GM23338 (cell line): ENCODE measurements around the gene ARHGEF2. TPM values are rescaled to one million over a fixed set of nuclear protein-coding genes. Genes with fewer than 3 reads are reported as not detected.

Source experiments
- ATAC-seq: fragments of 200-7000 bp; cut with Tn5 transposase; 3 replicates; pipeline ENCODE4 v1.9.1; 2020
- DNase-seq: peaks from one replicate; pipeline ENCODE4 v3.0.0-alpha.2; 2015; ENCODE audit warnings: low spot score
- H2AFZ ChIP-seq: fragments of 200-600 bp; sonication (generic); 2 replicates; pipeline ENCODE4 v1.8.0; 2016; ENCODE audit warnings: antibody characterized with exemption, mild to moderate bottlenecking, moderate library complexity
- H3F3A ChIP-seq: fragments of 200-600 bp; sonication (generic); replicated peaks from 2 replicates; pipeline ENCODE4 v1.8.0; 2017; ENCODE audit warnings: antibody characterized with exemption, mixed run types, low read depth
- H3K27ac ChIP-seq: fragments of 200-600 bp; sonication (generic); 2 replicates; pipeline ENCODE4 v1.6.1; 2016; ENCODE audit warnings: low read depth
- H3K27me3 ChIP-seq: fragments of 200-600 bp; sonication (generic); 2 replicates; pipeline ENCODE4 v1.8.0; 2016; ENCODE audit warnings: mild to moderate bottlenecking, mixed run types, moderate library complexity; ENCODE audit not compliant: insufficient read depth
- H3K36me3 ChIP-seq: fragments of 200-600 bp; sonication (generic); 2 replicates; pipeline ENCODE4 v1.8.0; 2016; ENCODE audit warnings: mild to moderate bottlenecking; ENCODE audit not compliant: insufficient read depth
- H3K4me1 ChIP-seq: fragments of 200-600 bp; sonication (generic); 2 replicates; pipeline ENCODE4 v1.8.0; 2016; ENCODE audit warnings: mild to moderate bottlenecking, moderate library complexity; ENCODE audit not compliant: insufficient read depth
- H3K4me2 ChIP-seq: fragments of 200-600 bp; sonication (generic); 2 replicates; pipeline ENCODE4 v1.7.1; 2017; ENCODE audit warnings: mixed run types
- H3K4me3 ChIP-seq: fragments of 200-600 bp; sonication (generic); 2 replicates; pipeline ENCODE4 v1.6.1; 2016; ENCODE audit warnings: mixed run types
- H3K79me2 ChIP-seq: fragments of 200-600 bp; sonication (generic); replicated peaks from 2 replicates; pipeline ENCODE4 v1.8.0; 2017; ENCODE audit warnings: mild to moderate bottlenecking; ENCODE audit not compliant: insufficient read depth
- H3K9me2 ChIP-seq: fragments of 200-600 bp; sonication (generic); 2 replicates; pipeline ENCODE4 v1.8.0; 2017; ENCODE audit not compliant: insufficient read depth
- H4K20me1 ChIP-seq: fragments of 200-600 bp; sonication (generic); replicated peaks from 2 replicates; pipeline ENCODE4 v1.8.0; 2017; ENCODE audit warnings: mild to moderate bottlenecking; ENCODE audit not compliant: insufficient read depth
- H3K27ac Mint-ChIP-seq: 2 replicates; pipeline ENCODE4 v1.8.0; 2020; ENCODE audit warnings: inconsistent platforms, mild to moderate bottlenecking, moderate library complexity, mixed read lengths
- H3K27me3 Mint-ChIP-seq: 3 replicates; pipeline ENCODE4 v1.8.0; 2022; ENCODE audit warnings: low read depth, mild to moderate bottlenecking, moderate library complexity, mixed read lengths, inconsistent platforms; ENCODE audit not compliant: insufficient read depth, poor library complexity
- H3K36me3 Mint-ChIP-seq: 3 replicates; pipeline ENCODE4 v1.8.0; 2021; ENCODE audit warnings: low read depth, mild to moderate bottlenecking, inconsistent platforms, moderate library complexity, mixed read lengths
- H3K4me1 Mint-ChIP-seq: 3 replicates; pipeline ENCODE4 v1.8.0; 2020; ENCODE audit warnings: mild to moderate bottlenecking, inconsistent platforms, mixed read lengths
- H3K4me3 Mint-ChIP-seq: 3 replicates; pipeline ENCODE4 v1.8.0; 2021; ENCODE audit warnings: moderate library complexity, mild to moderate bottlenecking, inconsistent platforms, mixed read lengths
- H3K9me3 Mint-ChIP-seq: 3 replicates; pipeline ENCODE4 v1.8.0; 2020; ENCODE audit warnings: moderate library complexity, mild to moderate bottlenecking, inconsistent platforms, mixed read lengths
- CREB1 ChIP-seq: fragments of 250-450 bp; sonication (Bioruptor Pico); IDR thresholded peaks from 2 replicates; pipeline ENCODE4 v1.5.0; 2020; ENCODE audit warnings: low read depth, mild to moderate bottlenecking, moderate library complexity
- EZH2 ChIP-seq: fragments of 200-600 bp; sonication (generic); IDR thresholded peaks from one replicate; pipeline ENCODE4 v1.8.0; 2017; ENCODE audit warnings: antibody characterized with exemption, mild to moderate bottlenecking, low read depth; ENCODE audit not compliant: unreplicated experiment
- JUNB ChIP-seq: IDR thresholded peaks from one replicate; pipeline ENCODE4 v1.6.1; 2016; ENCODE audit warnings: antibody characterized with exemption; ENCODE audit not compliant: unreplicated experiment
- ZNF331 ChIP-seq: fragments of 250-450 bp; sonication (Bioruptor Pico); IDR thresholded peaks from 2 replicates; pipeline ENCODE4 v1.5.0; 2020; ENCODE audit warnings: low read depth, mild to moderate bottlenecking, moderate library complexity
- microRNA-seq: library from miRNA; unstranded; fragments of <30 nt; microRNA quantifications from one replicate; pipeline ENCODE4, GENCODE V29; 2017
- polyA plus RNA-seq: library from polyadenylated mRNA; unstranded; fragments of >200 nt; fragmentation: Nextera tagmentation; extraction: Ambion mirVana; gene quantifications from 2 replicates; pipeline ENCODE4 v1.2.1, GENCODE V29; 2016
- small RNA-seq: library from RNA; depleted of rRNA; stranded (forward); fragments of <200 nt; gene quantifications from one replicate; pipeline ENCODE3, GENCODE V24; 2014; ENCODE audit warnings: low replicate concordance
- total RNA-seq: library from RNA; depleted of rRNA; stranded (reverse); fragments of >200 nt; shearing (Covaris generic); gene quantifications from 2 replicates; pipeline ENCODE4 v1.2.3, GENCODE V29; 2014; rRNA removed
- TF ChIP-seq, protein P1 (sequence below): IDR thresholded peaks from one replicate; pipeline ENCODE4 v1.6.1; 2018; ENCODE audit warnings: antibody characterized with exemption; ENCODE audit not compliant: unreplicated experiment
- TF ChIP-seq, protein P2 (sequence below), 2 experiments: fragments of 200-600 bp in 1 of 2; sonication (generic) in 1 of 2; conservative IDR thresholded peaks; 2 replicates each; pipeline versions ENCODE4 v1.5.1 to v1.6.1; 2016 to 2017; ENCODE audit warnings: antibody characterized with exemption in 2 of 2, low read depth in 2 of 2, mild to moderate bottlenecking in 2 of 2, moderate library complexity in 1 of 2

Gene ARHGEF2
- total and polyA plus RNA-seq, 2 experiments from 2014 or later = 23.0 to 87.6 TPM

DNA sequence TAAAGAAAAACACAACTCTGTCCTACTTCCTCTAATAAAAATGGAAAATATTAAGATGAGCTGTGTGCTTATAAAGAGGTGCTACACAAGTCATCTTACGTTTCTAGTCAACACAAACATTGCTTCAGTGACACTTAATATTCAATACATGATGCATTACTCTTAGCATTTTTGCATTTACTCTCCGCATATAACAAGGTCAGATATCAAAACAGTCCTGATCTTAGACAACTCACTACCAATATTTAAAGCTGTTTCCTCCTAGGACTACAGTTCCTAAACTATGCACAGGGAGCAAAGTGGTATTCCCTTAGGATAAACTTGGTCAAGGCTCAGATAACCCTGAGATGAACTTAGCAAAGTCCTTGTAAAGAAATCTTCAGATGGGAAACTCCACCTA, 79.5 kb downstream of the ARHGEF2 start (continued):
- TF ChIP-seq, protein P1, sequence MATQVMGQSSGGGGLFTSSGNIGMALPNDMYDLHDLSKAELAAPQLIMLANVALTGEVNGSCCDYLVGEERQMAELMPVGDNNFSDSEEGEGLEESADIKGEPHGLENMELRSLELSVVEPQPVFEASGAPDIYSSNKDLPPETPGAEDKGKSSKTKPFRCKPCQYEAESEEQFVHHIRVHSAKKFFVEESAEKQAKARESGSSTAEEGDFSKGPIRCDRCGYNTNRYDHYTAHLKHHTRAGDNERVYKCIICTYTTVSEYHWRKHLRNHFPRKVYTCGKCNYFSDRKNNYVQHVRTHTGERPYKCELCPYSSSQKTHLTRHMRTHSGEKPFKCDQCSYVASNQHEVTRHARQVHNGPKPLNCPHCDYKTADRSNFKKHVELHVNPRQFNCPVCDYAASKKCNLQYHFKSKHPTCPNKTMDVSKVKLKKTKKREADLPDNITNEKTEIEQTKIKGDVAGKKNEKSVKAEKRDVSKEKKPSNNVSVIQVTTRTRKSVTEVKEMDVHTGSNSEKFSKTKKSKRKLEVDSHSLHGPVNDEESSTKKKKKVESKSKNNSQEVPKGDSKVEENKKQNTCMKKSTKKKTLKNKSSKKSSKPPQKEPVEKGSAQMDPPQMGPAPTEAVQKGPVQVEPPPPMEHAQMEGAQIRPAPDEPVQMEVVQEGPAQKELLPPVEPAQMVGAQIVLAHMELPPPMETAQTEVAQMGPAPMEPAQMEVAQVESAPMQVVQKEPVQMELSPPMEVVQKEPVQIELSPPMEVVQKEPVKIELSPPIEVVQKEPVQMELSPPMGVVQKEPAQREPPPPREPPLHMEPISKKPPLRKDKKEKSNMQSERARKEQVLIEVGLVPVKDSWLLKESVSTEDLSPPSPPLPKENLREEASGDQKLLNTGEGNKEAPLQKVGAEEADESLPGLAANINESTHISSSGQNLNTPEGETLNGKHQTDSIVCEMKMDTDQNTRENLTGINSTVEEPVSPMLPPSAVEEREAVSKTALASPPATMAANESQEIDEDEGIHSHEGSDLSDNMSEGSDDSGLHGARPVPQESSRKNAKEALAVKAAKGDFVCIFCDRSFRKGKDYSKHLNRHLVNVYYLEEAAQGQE = no peak
- TF ChIP-seq ZNF331 (CRISPR knock-in tag) (no peak), EZH2 (no peak), JUNB (no peak)

DNA sequence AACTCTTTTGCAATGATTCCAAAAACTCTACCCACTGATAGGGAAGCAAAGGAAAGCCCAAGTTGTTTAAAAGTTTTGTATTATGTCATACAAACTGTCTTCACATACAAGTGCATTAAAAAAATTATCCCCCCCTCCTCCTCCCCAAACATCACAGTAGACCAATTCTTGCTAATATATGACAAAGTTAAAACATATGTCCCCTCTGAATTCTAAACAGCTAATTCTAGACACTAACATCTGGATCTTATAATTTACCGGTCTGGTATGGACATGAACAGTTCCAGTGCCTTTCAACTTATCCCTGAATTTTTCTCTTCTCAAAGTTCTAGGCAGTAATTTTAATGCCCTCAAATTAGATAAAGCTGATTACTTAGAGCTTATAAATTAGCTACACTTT, 80.6 kb downstream of the ARHGEF2 start:
- H3K27ac ChIP-seq = no peak overlapping the region
- H3F3A ChIP-seq = peaks cover 7% of the 10 kb centered on the region; the same call in 1 of the 2 replicates
- no peaks in the 10 kb centered on the region for H3K79me2 ChIP-seq
- H3K4me1 ChIP-seq = no peaks in the 10 kb centered on the region
- Mint-ChIP-seq H3K9me3 (no peaks in the 10 kb centered on the region), H3K4me3 (no peak overlapping the region), H3K4me1 (no peaks in the 10 kb centered on the region), H3K27ac (no peak overlapping the region), H3K27me3 (no peaks in the 10 kb centered on the region), H3K36me3 (peaks cover 50% of the 10 kb centered on the region)
- no peaks in the 10 kb centered on the region for H3K27me3 ChIP-seq
- no peaks in the 10 kb centered on the region for H3K9me2 ChIP-seq
- no peak overlapping the region for H2AFZ ChIP-seq
- DNase-seq = no peak
- no peak for ATAC-seq
- no peak for TF ChIP-seq EZH2
- TF ChIP-seq CREB1 = no peak
- TF ChIP-seq, protein P2, sequence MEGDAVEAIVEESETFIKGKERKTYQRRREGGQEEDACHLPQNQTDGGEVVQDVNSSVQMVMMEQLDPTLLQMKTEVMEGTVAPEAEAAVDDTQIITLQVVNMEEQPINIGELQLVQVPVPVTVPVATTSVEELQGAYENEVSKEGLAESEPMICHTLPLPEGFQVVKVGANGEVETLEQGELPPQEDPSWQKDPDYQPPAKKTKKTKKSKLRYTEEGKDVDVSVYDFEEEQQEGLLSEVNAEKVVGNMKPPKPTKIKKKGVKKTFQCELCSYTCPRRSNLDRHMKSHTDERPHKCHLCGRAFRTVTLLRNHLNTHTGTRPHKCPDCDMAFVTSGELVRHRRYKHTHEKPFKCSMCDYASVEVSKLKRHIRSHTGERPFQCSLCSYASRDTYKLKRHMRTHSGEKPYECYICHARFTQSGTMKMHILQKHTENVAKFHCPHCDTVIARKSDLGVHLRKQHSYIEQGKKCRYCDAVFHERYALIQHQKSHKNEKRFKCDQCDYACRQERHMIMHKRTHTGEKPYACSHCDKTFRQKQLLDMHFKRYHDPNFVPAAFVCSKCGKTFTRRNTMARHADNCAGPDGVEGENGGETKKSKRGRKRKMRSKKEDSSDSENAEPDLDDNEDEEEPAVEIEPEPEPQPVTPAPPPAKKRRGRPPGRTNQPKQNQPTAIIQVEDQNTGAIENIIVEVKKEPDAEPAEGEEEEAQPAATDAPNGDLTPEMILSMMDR (conservative IDR thresholded peaks at IDR 0.05; ENCODE audit: low read depth in 2 of 2) = no peak
- H3K4me3 ChIP-seq = no peak overlapping the region
- no peak overlapping the region for H3K4me2 ChIP-seq
- peaks cover 26% of the 10 kb centered on the region for H3K36me3 ChIP-seq
- H4K20me1 ChIP-seq = no peaks in the 10 kb centered on the region

Small RNA genes lying within 50 kb of the gene (microRNA-seq; reads per million reads assigned to microRNA genes)
- not detected for gene MIR6738

Small RNA genes lying within 50 kb of the gene (small RNA-seq; reads per million reads assigned to genes)
- gene MIR6738 (not detected), gene SCARNA4 (not detected), gene SNORA80E (10.0 reads per million, percentile 96 among the genes with 10 or more reads in this experiment)

Other genes with a start within 250 kb of the ARHGEF2 start
- gene GON4L, start 121.3 kb downstream of the ARHGEF2 start, total RNA-seq = 37.6 and 45.2 TPM in 2 replicates
- 85.7 and 93.1 TPM in 2 replicates for gene GON4L, start 121.3 kb downstream of the ARHGEF2 start, polyA plus RNA-seq
- gene SYT11, start 119.0 kb downstream of the ARHGEF2 start, total RNA-seq = 15.9 and 17.4 TPM in 2 replicates
- 3.9 and 4.7 TPM in 2 replicates for gene SYT11, start 119.0 kb downstream of the ARHGEF2 start, polyA plus RNA-seq
- 15.8 and 24.4 TPM in 2 replicates for gene RIT1, start 67.2 kb downstream of the ARHGEF2 start, total RNA-seq
- gene RIT1, start 67.2 kb downstream of the ARHGEF2 start, polyA plus RNA-seq = 19.3 and 21.5 TPM in 2 replicates
- gene KHDC4, start 44.1 kb downstream of the ARHGEF2 start, total RNA-seq = 56.0 and 57.7 TPM in 2 replicates
- gene KHDC4, start 44.1 kb downstream of the ARHGEF2 start, polyA plus RNA-seq = 41.2 and 47.1 TPM in 2 replicates
- gene RXFP4, start 36.9 kb downstream of the ARHGEF2 start, total RNA-seq = not detected in 2 replicates
- gene RXFP4, start 36.9 kb downstream of the ARHGEF2 start, polyA plus RNA-seq = 0.23 TPM in 1 of 2 replicates, not detected in the other
- 270 and 291 TPM in 2 replicates for gene SSR2, start 42.4 kb upstream of the ARHGEF2 start, total RNA-seq
- 130 and 136 TPM in 2 replicates for gene SSR2, start 42.4 kb upstream of the ARHGEF2 start, polyA plus RNA-seq
- 28.4 and 30.5 TPM in 2 replicates for gene UBQLN4, start 75.3 kb upstream of the ARHGEF2 start, total RNA-seq
- gene UBQLN4, start 75.3 kb upstream of the ARHGEF2 start, polyA plus RNA-seq = 10.0 and 11.2 TPM in 2 replicates
- 35.2 and 67.3 TPM in 2 replicates for gene LAMTOR2, start 76.2 kb upstream of the ARHGEF2 start, total RNA-seq
- 108 and 113 TPM in 2 replicates for gene LAMTOR2, start 76.2 kb upstream of the ARHGEF2 start, polyA plus RNA-seq
- gene RAB25, start 82.6 kb upstream of the ARHGEF2 start, total RNA-seq = 21.3 and 30.0 TPM in 2 replicates
- gene RAB25, start 82.6 kb upstream of the ARHGEF2 start, polyA plus RNA-seq = 42.7 and 47.3 TPM in 2 replicates
- 31.5 and 38.1 TPM in 2 replicates for gene MEX3A, start 103.9 kb upstream of the ARHGEF2 start, total RNA-seq
- gene MEX3A, start 103.9 kb upstream of the ARHGEF2 start, polyA plus RNA-seq = 18.5 and 19.7 TPM in 2 replicates
- gene LMNA, start 136.2 kb upstream of the ARHGEF2 start, total RNA-seq = 56.3 and 68.9 TPM in 2 replicates
- 35.5 and 38.9 TPM in 2 replicates for gene LMNA, start 136.2 kb upstream of the ARHGEF2 start, polyA plus RNA-seq
- 17.0 and 20.2 TPM in 2 replicates for gene SEMA4A, start 175.0 kb upstream of the ARHGEF2 start, total RNA-seq
- gene SEMA4A, start 175.0 kb upstream of the ARHGEF2 start, polyA plus RNA-seq = 5.5 and 5.6 TPM in 2 replicates
- 19.9 and 25.1 TPM in 2 replicates for gene SLC25A44, start 215.6 kb upstream of the ARHGEF2 start, total RNA-seq
- 7.0 and 7.6 TPM in 2 replicates for gene SLC25A44, start 215.6 kb upstream of the ARHGEF2 start, polyA plus RNA-seq
- gene PMF1, start 234.5 kb upstream of the ARHGEF2 start, total RNA-seq = 86.1 and 112 TPM in 2 replicates
- gene PMF1, start 234.5 kb upstream of the ARHGEF2 start, polyA plus RNA-seq = 118 and 120 TPM in 2 replicates